HFF-Myc (cell line): Measurements from ENCODE around the gene NCKAP5.

Source experiments
- DNase-seq: peaks from one replicate; pipeline ENCODE4 v3.0.0-alpha.2; 2011; ENCODE audit warnings: low read depth; ENCODE audit errors: extremely low read depth
- H3K4me3 ChIP-seq: replicated peaks from 2 replicates; pipeline ENCODE4 v1.5.1; 2011; ENCODE audit warnings: low read depth, mild to moderate bottlenecking, control low read depth, low read length
- CTCF ChIP-seq: IDR thresholded peaks from 2 replicates; pipeline ENCODE4 v1.5.1; 2012; ENCODE audit warnings: mild to moderate bottlenecking, low read depth, low read length, control low read depth; ENCODE audit errors: missing control alignments

NCKAP5 gene

GRCh38 chr2:132974467-132975095 lies 593.7 kb downstream of the NCKAP5 start:
- DNase-seq, result no peak
- H3K4me3 ChIP-seq, result no peak overlapping the region
- TF ChIP-seq CTCF, result no peak

GRCh38 chr2:132971310-132972061 lies 596.8 kb downstream of the NCKAP5 start:
- no peak overlapping the region for H3K4me3 ChIP-seq
- no peak for TF ChIP-seq CTCF
- DNase-seq, result no peak

- no peak overlapping the region for H3K4me3 ChIP-seq
Observed at GRCh38 chr2:132969371-132969985, 598.8 kb downstream of the NCKAP5 start.

GRCh38 chr2:132965460-132965859 lies 602.8 kb downstream of the NCKAP5 start:
- no peak for DNase-seq
- no peak for TF ChIP-seq CTCF
- H3K4me3 ChIP-seq, result no peak overlapping the region

More at GRCh38 chr2:132969371-132969985, 598.8 kb downstream of the NCKAP5 start:
- TF ChIP-seq CTCF, result no peak
- DNase-seq, result no peak

GRCh38 chr2:132963161-132963560 lies 605.1 kb downstream of the NCKAP5 start:
- H3K4me3 ChIP-seq, result no peak overlapping the region
- DNase-seq, result no peak
- no peak for TF ChIP-seq CTCF

GRCh38 chr2:132958887-132959286 lies 609.4 kb downstream of the NCKAP5 start:
- no peak for TF ChIP-seq CTCF
- H3K4me3 ChIP-seq, result no peak overlapping the region
- no peak for DNase-seq
